HG02588 (cell line): ENCODE results near the gene TBC1D22A.

Source experiments
- ATAC-seq: cut with Tn5 transposase; IDR thresholded peaks from one replicate; pipeline ENCODE4 v1.9.1; 2021; ENCODE audit warnings: mild to moderate bottlenecking, moderate library complexity; ENCODE audit not compliant: unreplicated experiment

Gene TBC1D22A

DNA sequence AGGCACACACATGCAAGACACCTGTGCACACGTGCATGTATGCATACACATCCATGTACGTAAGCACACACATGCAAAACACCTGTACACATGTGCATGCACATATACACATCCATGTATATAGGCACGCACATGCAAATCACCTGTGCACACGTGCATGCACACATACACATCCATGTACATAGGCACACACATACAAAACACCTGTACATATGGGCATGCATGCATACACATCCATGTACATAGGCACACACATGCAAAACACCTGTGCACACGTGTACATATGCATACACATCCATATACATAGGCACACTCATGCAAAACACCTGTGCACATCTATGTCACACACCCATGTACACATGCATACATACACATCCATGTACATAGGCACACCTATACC, 458.3 kb downstream of the TBC1D22A start:
- ATAC-seq, result no peak

GRCh38 chr22:47221840-47222615, 459.6 kb downstream of the TBC1D22A start:
- no peak for ATAC-seq
